ENCODE data around the gene SSU72.
A peak's percentile ranks its signal among the peaks of the same experiment; 100 is the strongest.
"Not testable (repeated sequence)": the region's sequence is repeated elsewhere in the genome, so short reads cannot be mapped to it uniquely, and the experiment has no call there.

SSU72 gene

GRCh38 chr1:1505366-1505798 is 69.3 kb downstream of the SSU72 start:
- DNase-seq (ENCODE audit: low read depth), result not testable (repeated sequence)

- peak; percentile 44 for DNase-seq (ENCODE audit: low read depth)
Measured at GRCh38 chr1:1504777-1505365, 69.8 kb downstream of the SSU72 start.

GRCh38 chr1:1495461-1495975 is 79.1 kb downstream of the SSU72 start:
- not testable (repeated sequence) for DNase-seq (ENCODE audit: low read depth)

GRCh38 chr1:1494311-1494710 is 80.4 kb downstream of the SSU72 start:
- not testable (repeated sequence) for DNase-seq (ENCODE audit: low read depth)
